HepG2 (cell line): ENCODE results near the gene TTC24. TPM values are rescaled to one million over a fixed set of nuclear protein-coding genes. Genes with fewer than 3 reads are reported as not detected.

ENCODE experiments used
- ATAC-seq: fragments of 200-7000 bp; cut with Tn5 transposase; 3 replicates; pipeline ENCODE4 v1.9.1; 2020; ENCODE audit warnings: mild to moderate bottlenecking, moderate library complexity
- BruUV-seq: library from RNA; stranded (reverse); fragments of 400-500 nt; replicated peaks from 2 replicates; lab custom pipeline; 2021; lab: Mats Ljungman, UMichigan
- CTCF ChIA-PET: fragments of 300-600 bp; formaldehyde crosslinking; extraction: SDS; loops from one replicate; lab custom pipeline; 2021; ENCODE audit warnings: low total read pairs, inconsistent platforms, low intra/inter-chr PET ratio; lab: Yijun Ruan, JAX
- POLR2A ChIA-PET: fragments of 350-600 bp; sonication (Branson Sonifier 250); formaldehyde crosslinking; loops from one replicate; lab custom pipeline; 2020; ENCODE audit warnings: antibody characterized with exemption, inconsistent platforms; lab: Yijun Ruan, JAX
- DNase-seq: peaks from one replicate; pipeline ENCODE4 v3.0.0-alpha.2; 2015; ENCODE audit warnings: low spot score
- FAIRE-seq: peaks from 3 replicates; lab custom pipeline; 2011; peaks lifted over from hg19 to GRCh38; lab: Jason Lieb, UNC
- H2AFZ ChIP-seq: one replicate; pipeline ENCODE4 v1.6.1; 2011; ENCODE audit warnings: low read length, inconsistent platforms
- H3K27ac ChIP-seq: fragments of 300-600 bp; 3 replicates; pipeline ENCODE4 v1.8.0; 2011; ENCODE audit warnings: mixed run types, mild to moderate bottlenecking, mixed read lengths, low read length, inconsistent platforms; ENCODE audit not compliant: insufficient read depth; ENCODE audit errors: extremely low read length
- H3K27me3 ChIP-seq, 2 experiments: fragments of 200-600 bp in 1 of 2; 2 replicates in 1 of 2; 3 replicates in 1 of 2; pipeline versions ENCODE4 v1.6.0 to v1.8.0; 2011; ENCODE audit warnings: low read length in 2 of 2, mild to moderate bottlenecking in 2 of 2, moderate library complexity in 2 of 2, inconsistent platforms in 1 of 2; ENCODE audit not compliant: insufficient read depth in 2 of 2, control insufficient read depth in 1 of 2
- H3K36me3 ChIP-seq, 2 experiments: fragments of 200-600 bp in 1 of 2; replicated peaks in 1 of 2; 2 replicates in 1 of 2; 3 replicates in 1 of 2; pipeline versions ENCODE4 v1.5.1 to v1.8.0; 2011; ENCODE audit warnings: low read length in 2 of 2, inconsistent platforms in 1 of 2; ENCODE audit not compliant: insufficient read depth in 2 of 2, control insufficient read depth in 1 of 2
- H3K4me1 ChIP-seq: 2 replicates; pipeline ENCODE4 v1.5.1; 2012; ENCODE audit warnings: low read length, inconsistent platforms; ENCODE audit not compliant: insufficient read depth
- H3K4me2 ChIP-seq: 2 replicates; pipeline ENCODE4 v1.6.0; 2011; ENCODE audit warnings: low read depth, low read length, inconsistent platforms
- H3K4me3 ChIP-seq, 3 experiments: fragments of 200-600 bp in 1 of 3; sonication (generic), shearing (Covaris generic) in 1 of 3; replicated peaks in 1 of 3; 2 replicates each; pipeline ENCODE4 v1.5.1; 2011 to 2016; ENCODE audit warnings: low read length in 3 of 3, inconsistent platforms in 2 of 3, low read depth in 2 of 3, mild to moderate bottlenecking in 2 of 3, control low read depth in 1 of 3, mixed read lengths in 1 of 3; ENCODE audit not compliant: insufficient read depth in 1 of 3
- H3K79me2 ChIP-seq: one replicate; pipeline ENCODE4 v1.6.1; 2011; ENCODE audit warnings: low read length, inconsistent platforms; ENCODE audit not compliant: insufficient read depth
- H3K9ac ChIP-seq: 2 replicates; pipeline ENCODE4 v1.6.0; 2011; ENCODE audit warnings: mild to moderate bottlenecking, low read depth, low read length, inconsistent platforms; ENCODE audit not compliant: insufficient read depth
- H3K9me3 ChIP-seq: 2 replicates; pipeline ENCODE4 v1.5.1; 2012; ENCODE audit warnings: mild to moderate bottlenecking, low read length
- H4K20me1 ChIP-seq: 2 replicates; pipeline ENCODE4 v1.6.0; 2011; ENCODE audit warnings: inconsistent platforms, mild to moderate bottlenecking, low read length, moderate library complexity; ENCODE audit not compliant: insufficient read depth
- ATF7 ChIP-seq, 2 experiments: fragments of 450-650 bp in 1 of 2; sonication (generic) in 1 of 2; formaldehyde crosslinking in 1 of 2; IDR thresholded peaks; 2 replicates each; pipeline versions ENCODE4 v1.4.0 to v1.6.1; 2016 to 2020; ENCODE audit warnings: antibody characterized with exemption in 1 of 2, mild to moderate bottlenecking in 1 of 2, missing genetic modification reagents in 1 of 2
- CEBPB ChIP-seq: IDR thresholded peaks from 2 replicates; pipeline ENCODE4 v1.6.1; 2011; ENCODE audit warnings: low read depth, low read length, improper control_type of control experiment, borderline replicate concordance
- GLI4 ChIP-seq: sonication (generic); formaldehyde crosslinking; IDR thresholded peaks from 2 replicates; pipeline ENCODE4 v1.5.1; 2020; ENCODE audit warnings: missing genetic modification reagents, mild to moderate bottlenecking, moderate library complexity, borderline replicate concordance
- KLF11 ChIP-seq: IDR thresholded peaks from 2 replicates; pipeline ENCODE4 v1.6.1; 2016; ENCODE audit warnings: missing compliant biosample characterization
- KLF6 ChIP-seq: IDR thresholded peaks from 2 replicates; pipeline ENCODE4 v1.8.0; 2016; ENCODE audit warnings: missing biosample characterization, missing genetic modification reagents
- MEIS2 ChIP-seq: sonication (generic); formaldehyde crosslinking; IDR thresholded peaks from 2 replicates; pipeline ENCODE4 v1.9.0; 2021; ENCODE audit warnings: mild to moderate bottlenecking, missing genetic modification reagents
- ZNF180 ChIP-seq: sonication (generic); formaldehyde crosslinking; IDR thresholded peaks from 2 replicates; pipeline ENCODE4 v1.4.0; 2020; ENCODE audit warnings: low read depth, missing genetic modification reagents, borderline replicate concordance
- ZNF572 ChIP-seq: sonication (generic); formaldehyde crosslinking; IDR thresholded peaks from 2 replicates; pipeline ENCODE4 v1.5.1; 2020; ENCODE audit warnings: mild to moderate bottlenecking, missing genetic modification reagents
- ZNF850 ChIP-seq: sonication (generic); formaldehyde crosslinking; conservative IDR thresholded peaks from 2 replicates; pipeline ENCODE4 v1.9.0; 2021; ENCODE audit warnings: mild to moderate bottlenecking, missing genetic modification reagents
- WGBS: methylation state at CpG from one replicate; pipeline ENCODE4 v1.1.6; 2017; ENCODE audit warnings: low lambda C conversion rate; 5-methylcytosine and 5-hydroxymethylcytosine counted together
- in situ Hi-C: cut with HindIII; loops from 2 replicates; pipeline ENCODE4 v1.10.0; 2017; ENCODE audit warnings: low pct_unique_long_range_greater_than_20kb; ENCODE audit not compliant: extremely low pct_ligation_motif_present
- intact Hi-C: fragments of 100-400 bp; cut with micrococcal nuclease; formaldehyde crosslinking; loops from one replicate; pipeline ENCODE4 v1.10.0; 2022; ENCODE audit not compliant: unreplicated experiment
- polyA plus RNA-seq, 8 experiments: library from polyadenylated mRNA; depleted of rRNA in 3 of 8; stranded (reverse) in 7 of 8; unstranded in 1 of 8; fragments of >200 nt; fragmentation: Illumina TruSeq in 4 of 8; extraction: Trizol in 4 of 8; gene quantifications; 2 replicates each; pipeline versions ENCODE4 v1.2.1 to v1.2.3, GENCODE V29; 2011 to 2016; ENCODE audit warnings: low read depth in 4 of 8, missing spikeins in 1 of 8, mixed read lengths in 1 of 8; ENCODE audit not compliant: insufficient read depth in 1 of 8
- total RNA-seq, 5 experiments: library from RNA; depleted of rRNA; stranded (reverse); fragments of >200 nt; fragmentation: Illumina TruSeq; extraction: Trizol; gene quantifications; 2 replicates each; pipeline ENCODE4 v1.2.3, GENCODE V29; 2016; ENCODE audit warnings: low read depth in 1 of 5
- TF ChIP-seq, protein P1 (sequence below): sonication (generic); formaldehyde crosslinking; IDR thresholded peaks from 2 replicates; pipeline ENCODE4 v1.4.0; 2020; ENCODE audit warnings: missing genetic modification reagents
- TF ChIP-seq, protein P2 (sequence below): sonication (generic); formaldehyde crosslinking; IDR thresholded peaks from 2 replicates; pipeline ENCODE4 v1.4.0; 2020; ENCODE audit warnings: mild to moderate bottlenecking, missing genetic modification reagents, borderline replicate concordance

TTC24 gene
- total and polyA plus RNA-seq, 2 of the 13 experiments (the other 11 are each of a cell fraction or from before 2014, with no cell fraction given): 0.13 to 0.18 TPM

- Histone ChIP-seq H3K4me1 (no peaks in the 10 kb centered on the region), H2AFZ (no peak overlapping the region), H3K4me3 (no peak overlapping the region)
- no peak for TF ChIP-seq GLI4
- TF ChIP-seq, all 625 proteins: peak for 0
- BruUV-seq: no TSS peak
- ChIA-PET POLR2A (no interaction called here), CTCF (no interaction called here)
- WGBS: 96% methylated on average over 1 of the region's 1 CpG
- Histone ChIP-seq H3K4me2 (no peak overlapping the region), H3K9me3 (no peaks in the 10 kb centered on the region), H3K27ac (no peak overlapping the region), H3K9ac (no peak overlapping the region), H3K79me2 (no peaks in the 10 kb centered on the region), H4K20me1 (no peaks in the 10 kb centered on the region), H3K27me3 (no peaks in the 10 kb centered on the region), H3K36me3 (peaks cover 17 to 38% of the 10 kb centered on the region in 2 experiments; a peak in 4 of 5 replicates)
- FAIRE-seq: no peak
- in situ Hi-C loops (no loop called here), intact Hi-C loops (no loop called here)
- no peak for DNase-seq
- no peak for ATAC-seq
These were observed 36.5 kb upstream of the TTC24 start for GRCh38 chr1:156543066-156543465.

- ATAC-seq (no peak), DNase-seq (no peak), FAIRE-seq (no peak)
- H3K4me1 ChIP-seq: no peaks in the 10 kb centered on the region
- BruUV-seq: no TSS peak
- no peak overlapping the region for H3K9ac ChIP-seq
- no peaks in the 10 kb centered on the region for H4K20me1 ChIP-seq
- H3K79me2 ChIP-seq: no peaks in the 10 kb centered on the region
- no peak overlapping the region for H3K4me2 ChIP-seq
- H2AFZ ChIP-seq: no peak overlapping the region
- no peaks in the 10 kb centered on the region for H3K27me3 ChIP-seq
- ChIA-PET POLR2A (no interaction called here), CTCF (no interaction called here)
- intact Hi-C loops: no loop called here
- in situ Hi-C loops: no loop called here
- peaks cover 10 to 32% of the 10 kb centered on the region in 2 experiments; a peak in 4 of 5 replicates for H3K36me3 ChIP-seq
- no peak overlapping the region for H3K4me3 ChIP-seq
- H3K27ac ChIP-seq: no peak overlapping the region
- 93% methylated on average over 3 of the region's 3 CpGs for WGBS
- no peaks in the 10 kb centered on the region for H3K9me3 ChIP-seq
- TF ChIP-seq ZNF572 (CRISPR knock-in tag) (no peak), ATF7 (IDR thresholded peaks at IDR 0.05) (no peak), ATF7 (CRISPR knock-in tag; IDR thresholded peaks at IDR 0.05) (no peak), MEIS2 (CRISPR knock-in tag) (no peak), CEBPB (no peak), KLF11 (CRISPR knock-in tag) (no peak), ZNF180 (CRISPR knock-in tag) (no peak), KLF6 (CRISPR knock-in tag) (no peak), ZNF850 (CRISPR knock-in tag) (no peak)
- TF ChIP-seq, protein P1, sequence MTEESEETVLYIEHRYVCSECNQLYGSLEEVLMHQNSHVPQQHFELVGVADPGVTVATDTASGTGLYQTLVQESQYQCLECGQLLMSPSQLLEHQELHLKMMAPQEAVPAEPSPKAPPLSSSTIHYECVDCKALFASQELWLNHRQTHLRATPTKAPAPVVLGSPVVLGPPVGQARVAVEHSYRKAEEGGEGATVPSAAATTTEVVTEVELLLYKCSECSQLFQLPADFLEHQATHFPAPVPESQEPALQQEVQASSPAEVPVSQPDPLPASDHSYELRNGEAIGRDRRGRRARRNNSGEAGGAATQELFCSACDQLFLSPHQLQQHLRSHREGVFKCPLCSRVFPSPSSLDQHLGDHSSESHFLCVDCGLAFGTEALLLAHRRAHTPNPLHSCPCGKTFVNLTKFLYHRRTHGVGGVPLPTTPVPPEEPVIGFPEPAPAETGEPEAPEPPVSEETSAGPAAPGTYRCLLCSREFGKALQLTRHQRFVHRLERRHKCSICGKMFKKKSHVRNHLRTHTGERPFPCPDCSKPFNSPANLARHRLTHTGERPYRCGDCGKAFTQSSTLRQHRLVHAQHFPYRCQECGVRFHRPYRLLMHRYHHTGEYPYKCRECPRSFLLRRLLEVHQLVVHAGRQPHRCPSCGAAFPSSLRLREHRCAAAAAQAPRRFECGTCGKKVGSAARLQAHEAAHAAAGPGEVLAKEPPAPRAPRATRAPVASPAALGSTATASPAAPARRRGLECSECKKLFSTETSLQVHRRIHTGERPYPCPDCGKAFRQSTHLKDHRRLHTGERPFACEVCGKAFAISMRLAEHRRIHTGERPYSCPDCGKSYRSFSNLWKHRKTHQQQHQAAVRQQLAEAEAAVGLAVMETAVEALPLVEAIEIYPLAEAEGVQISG: no peak
- TF ChIP-seq, protein P2, sequence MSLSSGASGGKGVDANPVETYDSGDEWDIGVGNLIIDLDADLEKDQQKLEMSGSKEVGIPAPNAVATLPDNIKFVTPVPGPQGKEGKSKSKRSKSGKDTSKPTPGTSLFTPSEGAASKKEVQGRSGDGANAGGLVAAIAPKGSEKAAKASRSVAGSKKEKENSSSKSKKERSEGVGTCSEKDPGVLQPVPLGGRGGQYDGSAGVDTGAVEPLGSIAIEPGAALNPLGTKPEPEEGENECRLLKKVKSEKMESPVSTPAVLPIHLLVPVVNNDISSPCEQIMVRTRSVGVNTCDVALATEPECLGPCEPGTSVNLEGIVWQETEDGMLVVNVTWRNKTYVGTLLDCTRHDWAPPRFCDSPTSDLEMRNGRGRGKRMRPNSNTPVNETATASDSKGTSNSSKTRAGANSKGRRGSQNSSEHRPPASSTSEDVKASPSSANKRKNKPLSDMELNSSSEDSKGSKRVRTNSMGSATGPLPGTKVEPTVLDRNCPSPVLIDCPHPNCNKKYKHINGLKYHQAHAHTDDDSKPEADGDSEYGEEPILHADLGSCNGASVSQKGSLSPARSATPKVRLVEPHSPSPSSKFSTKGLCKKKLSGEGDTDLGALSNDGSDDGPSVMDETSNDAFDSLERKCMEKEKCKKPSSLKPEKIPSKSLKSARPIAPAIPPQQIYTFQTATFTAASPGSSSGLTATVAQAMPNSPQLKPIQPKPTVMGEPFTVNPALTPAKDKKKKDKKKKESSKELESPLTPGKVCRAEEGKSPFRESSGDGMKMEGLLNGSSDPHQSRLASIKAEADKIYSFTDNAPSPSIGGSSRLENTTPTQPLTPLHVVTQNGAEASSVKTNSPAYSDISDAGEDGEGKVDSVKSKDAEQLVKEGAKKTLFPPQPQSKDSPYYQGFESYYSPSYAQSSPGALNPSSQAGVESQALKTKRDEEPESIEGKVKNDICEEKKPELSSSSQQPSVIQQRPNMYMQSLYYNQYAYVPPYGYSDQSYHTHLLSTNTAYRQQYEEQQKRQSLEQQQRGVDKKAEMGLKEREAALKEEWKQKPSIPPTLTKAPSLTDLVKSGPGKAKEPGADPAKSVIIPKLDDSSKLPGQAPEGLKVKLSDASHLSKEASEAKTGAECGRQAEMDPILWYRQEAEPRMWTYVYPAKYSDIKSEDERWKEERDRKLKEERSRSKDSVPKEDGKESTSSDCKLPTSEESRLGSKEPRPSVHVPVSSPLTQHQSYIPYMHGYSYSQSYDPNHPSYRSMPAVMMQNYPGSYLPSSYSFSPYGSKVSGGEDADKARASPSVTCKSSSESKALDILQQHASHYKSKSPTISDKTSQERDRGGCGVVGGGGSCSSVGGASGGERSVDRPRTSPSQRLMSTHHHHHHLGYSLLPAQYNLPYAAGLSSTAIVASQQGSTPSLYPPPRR (CRISPR knock-in tag): no peak
These were observed 34.9 kb upstream of the TTC24 start for GRCh38 chr1:156544592-156545102.
